IPS-15b (cell line): Measurements from ENCODE around the gene ATRNL1.

Experiments used
- H3K27me3 ChIP-seq: one replicate; pipeline ENCODE4 v1.6.1; 2013; ENCODE audit warnings: low read length; ENCODE audit not compliant: control insufficient read depth, insufficient read depth
- H3K36me3 ChIP-seq: one replicate; pipeline ENCODE4 v1.6.1; 2013; ENCODE audit warnings: low read length; ENCODE audit not compliant: control insufficient read depth, insufficient read depth
- H3K4me1 ChIP-seq: one replicate; pipeline ENCODE4 v1.6.1; 2013; ENCODE audit warnings: mild to moderate bottlenecking, low read length; ENCODE audit not compliant: control insufficient read depth, insufficient read depth
- H3K4me3 ChIP-seq: one replicate; pipeline ENCODE4 v1.5.1; 2013; ENCODE audit warnings: low read depth, low read length
- H3K9ac ChIP-seq: one replicate; pipeline ENCODE4 v1.6.1; 2013; ENCODE audit warnings: low read depth, mild to moderate bottlenecking, low read length
- H3K9me3 ChIP-seq: one replicate; pipeline ENCODE4 v1.6.1; 2013; ENCODE audit warnings: mild to moderate bottlenecking, low read length; ENCODE audit not compliant: control insufficient read depth, insufficient read depth

ATRNL1 gene

GRCh38 chr10:115653473-115653872, 560.3 kb downstream of the ATRNL1 start:
- Histone ChIP-seq H3K9me3 (no peaks in the 10 kb centered on the region), H3K36me3 (no peaks in the 10 kb centered on the region), H3K4me3 (no peak overlapping the region), H3K27me3 (no peaks in the 10 kb centered on the region), H3K4me1 (no peaks in the 10 kb centered on the region), H3K9ac (no peak overlapping the region)

GRCh38 chr10:115654961-115655360, 561.8 kb downstream of the ATRNL1 start:
- H3K9ac ChIP-seq = no peak overlapping the region
- H3K9me3 ChIP-seq = no peaks in the 10 kb centered on the region
- H3K4me1 ChIP-seq = no peaks in the 10 kb centered on the region
- H3K4me3 ChIP-seq = no peak overlapping the region
- H3K36me3 ChIP-seq = no peaks in the 10 kb centered on the region
- H3K27me3 ChIP-seq = no peaks in the 10 kb centered on the region

- Histone ChIP-seq H3K4me1 (no peaks in the 10 kb centered on the region), H3K4me3 (no peak overlapping the region), H3K27me3 (no peaks in the 10 kb centered on the region), H3K36me3 (no peaks in the 10 kb centered on the region), H3K9ac (no peak overlapping the region), H3K9me3 (no peaks in the 10 kb centered on the region)
These were observed 564.1 kb downstream of the ATRNL1 start for GRCh38 chr10:115657161-115657860.

- no peak overlapping the region for H3K9ac ChIP-seq
- H3K27me3 ChIP-seq = no peaks in the 10 kb centered on the region
- H3K4me3 ChIP-seq = no peak overlapping the region
- no peaks in the 10 kb centered on the region for H3K36me3 ChIP-seq
- H3K4me1 ChIP-seq = no peaks in the 10 kb centered on the region
- no peaks in the 10 kb centered on the region for H3K9me3 ChIP-seq
These were observed 566.5 kb downstream of the ATRNL1 start for GRCh38 chr10:115659616-115660015.

- Histone ChIP-seq H3K4me1 (no peaks in the 10 kb centered on the region), H3K36me3 (no peaks in the 10 kb centered on the region), H3K4me3 (no peak overlapping the region), H3K9ac (no peak overlapping the region), H3K9me3 (no peaks in the 10 kb centered on the region), H3K27me3 (no peaks in the 10 kb centered on the region)
These were observed 567.2 kb downstream of the ATRNL1 start for GRCh38 chr10:115660391-115660790.

- H3K36me3 ChIP-seq = no peaks in the 10 kb centered on the region
- no peaks in the 10 kb centered on the region for H3K9me3 ChIP-seq
- no peaks in the 10 kb centered on the region for H3K4me1 ChIP-seq
- no peaks in the 10 kb centered on the region for H3K27me3 ChIP-seq
- H3K9ac ChIP-seq = no peak overlapping the region
- no peak overlapping the region for H3K4me3 ChIP-seq
These were observed 569.3 kb downstream of the ATRNL1 start for GRCh38 chr10:115662422-115662821.

- Histone ChIP-seq H3K36me3 (no peaks in the 10 kb centered on the region), H3K9me3 (no peaks in the 10 kb centered on the region), H3K4me3 (no peak overlapping the region), H3K27me3 (no peaks in the 10 kb centered on the region), H3K9ac (no peak overlapping the region), H3K4me1 (no peaks in the 10 kb centered on the region)
These were observed 572.4 kb downstream of the ATRNL1 start for GRCh38 chr10:115665549-115665948.

- Histone ChIP-seq H3K9ac (no peak overlapping the region), H3K27me3 (no peaks in the 10 kb centered on the region), H3K36me3 (no peaks in the 10 kb centered on the region), H3K4me3 (no peak overlapping the region), H3K4me1 (no peaks in the 10 kb centered on the region), H3K9me3 (no peaks in the 10 kb centered on the region)
These were observed 581.3 kb downstream of the ATRNL1 start for GRCh38 chr10:115674496-115674895.

- H3K27me3 ChIP-seq = no peaks in the 10 kb centered on the region
- no peaks in the 10 kb centered on the region for H3K4me1 ChIP-seq
- H3K9ac ChIP-seq = no peak overlapping the region
- H3K4me3 ChIP-seq = no peak overlapping the region
- H3K9me3 ChIP-seq = no peaks in the 10 kb centered on the region
- no peaks in the 10 kb centered on the region for H3K36me3 ChIP-seq
These were observed 603.6 kb downstream of the ATRNL1 start for GRCh38 chr10:115696747-115697146.

GRCh38 chr10:115706026-115706425, 612.9 kb downstream of the ATRNL1 start:
- Histone ChIP-seq H3K9ac (no peak overlapping the region), H3K9me3 (no peaks in the 10 kb centered on the region), H3K4me3 (no peak overlapping the region), H3K4me1 (no peaks in the 10 kb centered on the region), H3K27me3 (no peaks in the 10 kb centered on the region), H3K36me3 (no peaks in the 10 kb centered on the region)

GRCh38 chr10:115706488-115707076, 613.4 kb downstream of the ATRNL1 start:
- H3K9me3 ChIP-seq = no peaks in the 10 kb centered on the region
- H3K4me1 ChIP-seq = no peaks in the 10 kb centered on the region

GRCh38 chr10:115710136-115710535, 617.0 kb downstream of the ATRNL1 start:
- Histone ChIP-seq H3K4me1 (no peaks in the 10 kb centered on the region), H3K36me3 (no peaks in the 10 kb centered on the region), H3K9ac (no peak overlapping the region), H3K4me3 (no peak overlapping the region), H3K9me3 (no peaks in the 10 kb centered on the region), H3K27me3 (no peaks in the 10 kb centered on the region)

More at GRCh38 chr10:115706488-115707076, 613.4 kb downstream of the ATRNL1 start:
- no peaks in the 10 kb centered on the region for H3K27me3 ChIP-seq
- H3K36me3 ChIP-seq = no peaks in the 10 kb centered on the region
- H3K4me3 ChIP-seq = no peak overlapping the region
- no peak overlapping the region for H3K9ac ChIP-seq
